ENCODE measurements around the gene IPCEF1.

IPCEF1 gene

GRCh38 chr6:154295733-154296132 lies 60.9 kb downstream of the IPCEF1 start:
- no peak overlapping the region for H3K4me2 ChIP-seq
- no peak overlapping the region for H3K9ac ChIP-seq
- H3K79me2 ChIP-seq (ENCODE audit: insufficient read depth, low read depth), result no peaks in the 10 kb centered on the region
- H2AFZ ChIP-seq (ENCODE audit: low read depth), result no peak overlapping the region
- no peaks in the 10 kb centered on the region for H4K20me1 ChIP-seq (ENCODE audit: insufficient read depth)
- no peaks in the 10 kb centered on the region for H3K36me3 ChIP-seq (ENCODE audit: insufficient read depth)
- H3K27ac ChIP-seq, result no peak overlapping the region
- H3K4me1 ChIP-seq (ENCODE audit: low read depth, poor library complexity, severe bottlenecking), result peaks cover 21% of the 10 kb centered on the region
- H3K27me3 ChIP-seq (ENCODE audit: insufficient read depth, low read depth), result no peaks in the 10 kb centered on the region
- no peak for TF ChIP-seq CTCF (conservative IDR thresholded peaks at IDR 0.05; ENCODE audit: low read depth, low read length)
- no peak overlapping the region for H3K4me3 ChIP-seq (IDR thresholded peaks at IDR 0.05; ENCODE audit: insufficient read depth, low read depth, low read length)

- TF ChIP-seq CTCF (conservative IDR thresholded peaks at IDR 0.05; ENCODE audit: low read depth, low read length), result no peak
- Histone ChIP-seq H3K36me3 (ENCODE audit: insufficient read depth) (no peaks in the 10 kb centered on the region), H4K20me1 (ENCODE audit: insufficient read depth) (no peaks in the 10 kb centered on the region), H3K27me3 (ENCODE audit: insufficient read depth, low read depth) (no peaks in the 10 kb centered on the region), H3K4me1 (ENCODE audit: low read depth, poor library complexity, severe bottlenecking) (peaks cover 26% of the 10 kb centered on the region), H3K9ac (no peak overlapping the region), H3K4me2 (no peak overlapping the region), H3K4me3 (IDR thresholded peaks at IDR 0.05; ENCODE audit: insufficient read depth, low read depth, low read length) (no peak overlapping the region), H3K27ac (no peak overlapping the region), H2AFZ (ENCODE audit: low read depth) (no peak overlapping the region), H3K79me2 (ENCODE audit: insufficient read depth, low read depth) (no peaks in the 10 kb centered on the region)
Measured at GRCh38 chr6:154292855-154293519, 63.6 kb downstream of the IPCEF1 start.

GRCh38 chr6:154292066-154292465 lies 64.5 kb downstream of the IPCEF1 start:
- Histone ChIP-seq H3K4me2 (no peak overlapping the region), H3K36me3 (ENCODE audit: insufficient read depth) (no peaks in the 10 kb centered on the region), H3K9ac (no peak overlapping the region), H2AFZ (ENCODE audit: low read depth) (no peak overlapping the region), H3K27me3 (ENCODE audit: insufficient read depth, low read depth) (no peaks in the 10 kb centered on the region), H4K20me1 (ENCODE audit: insufficient read depth) (no peaks in the 10 kb centered on the region), H3K4me1 (ENCODE audit: low read depth, poor library complexity, severe bottlenecking) (peaks cover 18% of the 10 kb centered on the region), H3K4me3 (IDR thresholded peaks at IDR 0.05; ENCODE audit: insufficient read depth, low read depth, low read length) (no peak overlapping the region), H3K79me2 (ENCODE audit: insufficient read depth, low read depth) (no peaks in the 10 kb centered on the region), H3K27ac (no peak overlapping the region)
- no peak for TF ChIP-seq CTCF (conservative IDR thresholded peaks at IDR 0.05; ENCODE audit: low read depth, low read length)

- no peak overlapping the region for H3K9ac ChIP-seq
- peak overlapping the region; percentile 4; the same call in 1 of the 2 replicates for H3K4me2 ChIP-seq
- H3K79me2 ChIP-seq (ENCODE audit: insufficient read depth, low read depth), result no peaks in the 10 kb centered on the region
- H3K36me3 ChIP-seq (ENCODE audit: insufficient read depth), result no peaks in the 10 kb centered on the region
- peaks cover 18% of the 10 kb centered on the region for H3K4me1 ChIP-seq (ENCODE audit: low read depth, poor library complexity, severe bottlenecking)
- H3K27me3 ChIP-seq (ENCODE audit: insufficient read depth, low read depth), result no peaks in the 10 kb centered on the region
- no peak for TF ChIP-seq CTCF (conservative IDR thresholded peaks at IDR 0.05; ENCODE audit: low read depth, low read length)
- peak overlapping the region; percentile 17; the same call in 1 of the 2 replicates for H2AFZ ChIP-seq (ENCODE audit: low read depth)
- no peaks in the 10 kb centered on the region for H4K20me1 ChIP-seq (ENCODE audit: insufficient read depth)
- peak overlapping the region; percentile 17; the same call in 1 of the 2 replicates for H3K27ac ChIP-seq
- no peak overlapping the region for H3K4me3 ChIP-seq (IDR thresholded peaks at IDR 0.05; ENCODE audit: insufficient read depth, low read depth, low read length)
Measured at GRCh38 chr6:154289818-154290508, 66.6 kb downstream of the IPCEF1 start.

Measured in KMS-11 (cell line).